H9 (cell line): ENCODE results near the gene SPIRE2. TPM values are rescaled to one million over a fixed set of nuclear protein-coding genes. Genes with fewer than 3 reads are reported as not detected.

Experiments used
- DNase-seq: peaks from one replicate; pipeline ENCODE4 v3.0.0-alpha.2; 2017
- H2AFZ ChIP-seq: one replicate; pipeline ENCODE4 v1.6.1; 2013; ENCODE audit warnings: mild to moderate bottlenecking, low read length, control low read depth, moderate library complexity
- H2AK5ac ChIP-seq: 2 replicates; pipeline ENCODE4 v1.6.1; 2013; ENCODE audit warnings: low read length, control low read depth, mixed read lengths; ENCODE audit not compliant: insufficient read length
- H2BK120ac ChIP-seq: one replicate; pipeline ENCODE4 v1.6.1; 2013; ENCODE audit warnings: low read depth, mild to moderate bottlenecking, low read length, control low read depth, inconsistent platforms; ENCODE audit not compliant: poor library complexity, severe bottlenecking
- H2BK12ac ChIP-seq: 2 replicates; pipeline ENCODE4 v1.6.1; 2013; ENCODE audit warnings: low read length, control low read depth, mixed read lengths, low read depth; ENCODE audit not compliant: insufficient read length
- H2BK15ac ChIP-seq: 2 replicates; pipeline ENCODE4 v1.6.1; 2013; ENCODE audit warnings: low read depth, low read length, control low read depth
- H2BK20ac ChIP-seq: one replicate; pipeline ENCODE4 v1.6.1; 2013; ENCODE audit warnings: low read depth, mild to moderate bottlenecking, low read length, control low read depth, inconsistent platforms; ENCODE audit not compliant: poor library complexity, severe bottlenecking
- H2BK5ac ChIP-seq: 2 replicates; pipeline ENCODE4 v1.6.1; 2013; ENCODE audit warnings: low read length, control low read depth, mixed read lengths; ENCODE audit not compliant: insufficient read length
- H3K14ac ChIP-seq: 2 replicates; pipeline ENCODE4 v1.6.1; 2013; ENCODE audit warnings: low read length, control low read depth; ENCODE audit not compliant: insufficient read depth
- H3K18ac ChIP-seq: 2 replicates; pipeline ENCODE4 v1.6.1; 2013; ENCODE audit warnings: low read depth, mild to moderate bottlenecking, mixed read lengths, low read length, control low read depth; ENCODE audit not compliant: insufficient read length
- H3K23ac ChIP-seq: 2 replicates; pipeline ENCODE4 v1.6.1; 2013; ENCODE audit warnings: low read length, control low read depth, mixed read lengths, low read depth; ENCODE audit not compliant: insufficient read length
- H3K23me2 ChIP-seq: 2 replicates; pipeline ENCODE4 v1.6.1; 2013; ENCODE audit warnings: low read depth, mild to moderate bottlenecking, mixed read lengths, low read length, control low read depth; ENCODE audit not compliant: insufficient read length, poor library complexity, severe bottlenecking
- H3K27ac ChIP-seq: 2 replicates; pipeline ENCODE4 v1.5.1; 2013; ENCODE audit warnings: low read length, control low read depth, mixed read lengths, low read depth; ENCODE audit not compliant: insufficient read length
- H3K27me3 ChIP-seq: 2 replicates; pipeline ENCODE4 v1.6.1; 2013; ENCODE audit warnings: low read length, control low read depth, inconsistent platforms; ENCODE audit not compliant: insufficient read depth
- H3K4ac ChIP-seq: 2 replicates; pipeline ENCODE4 v1.6.1; 2013; ENCODE audit warnings: low read depth, mild to moderate bottlenecking, control low read depth, inconsistent platforms, low read length, moderate library complexity
- H3K4me1 ChIP-seq: 2 replicates; pipeline ENCODE4 v1.6.1; 2013; ENCODE audit warnings: low read length, control low read depth, inconsistent platforms; ENCODE audit not compliant: insufficient read depth
- H3K4me2 ChIP-seq: 2 replicates; pipeline ENCODE4 v1.6.1; 2013; ENCODE audit warnings: low read length, control low read depth, mixed read lengths; ENCODE audit not compliant: insufficient read length, insufficient read depth
- H3K56ac ChIP-seq: 2 replicates; pipeline ENCODE4 v1.6.1; 2013; ENCODE audit warnings: low read depth, mild to moderate bottlenecking, mixed read lengths, low read length, control low read depth; ENCODE audit not compliant: insufficient read length
- H3K79me1 ChIP-seq: 2 replicates; pipeline ENCODE4 v1.6.1; 2013; ENCODE audit warnings: low read depth, mild to moderate bottlenecking, moderate library complexity, low read length, control low read depth, inconsistent platforms; ENCODE audit not compliant: insufficient read depth, poor library complexity, severe bottlenecking
- H3K79me2 ChIP-seq: 2 replicates; pipeline ENCODE4 v1.6.1; 2013; ENCODE audit warnings: low read length, control low read depth, inconsistent platforms; ENCODE audit not compliant: insufficient read depth
- H3K9ac ChIP-seq: 2 replicates; pipeline ENCODE4 v1.6.1; 2013; ENCODE audit warnings: low read length, control low read depth, mixed read lengths; ENCODE audit not compliant: insufficient read length; ENCODE audit errors: extremely low read depth
- H3K9me3 ChIP-seq: one replicate; pipeline ENCODE4 v1.6.1; 2013; ENCODE audit warnings: low read depth, low read length, inconsistent platforms; ENCODE audit not compliant: control insufficient read depth
- H3T11ph ChIP-seq: one replicate; pipeline ENCODE4 v1.6.1; 2013; ENCODE audit warnings: mild to moderate bottlenecking, low read length, control low read depth, inconsistent platforms
- H4K20me1 ChIP-seq: one replicate; pipeline ENCODE4 v1.6.1; 2013; ENCODE audit not compliant: control insufficient read depth, insufficient read length, insufficient read depth
- H4K5ac ChIP-seq: 2 replicates; pipeline ENCODE4 v1.6.1; 2013; ENCODE audit warnings: low read depth, mild to moderate bottlenecking, mixed read lengths, low read length, control low read depth; ENCODE audit not compliant: insufficient read length
- H4K8ac ChIP-seq: replicated peaks from 2 replicates; pipeline ENCODE4 v1.6.1; 2013; ENCODE audit warnings: low read length, control low read depth, mixed read lengths, low read depth; ENCODE audit not compliant: insufficient read length
- H4K91ac ChIP-seq: 2 replicates; pipeline ENCODE4 v1.6.1; 2013; ENCODE audit warnings: low read depth, mild to moderate bottlenecking, moderate library complexity, mixed read lengths, low read length, control low read depth; ENCODE audit not compliant: insufficient read length
- H3K27ac Mint-ChIP-seq, 3 experiments: 2 replicates in 2 of 3; 3 replicates in 1 of 3; pipeline ENCODE4 v1.8.0; 2020 to 2021; ENCODE audit warnings: mixed read lengths in 3 of 3, mild to moderate bottlenecking in 1 of 3, moderate library complexity in 1 of 3
- H3K27me3 Mint-ChIP-seq: 2 replicates; pipeline ENCODE4 v1.8.0; 2021; ENCODE audit warnings: low read depth, mild to moderate bottlenecking, moderate library complexity, mixed read lengths
- H3K36me3 Mint-ChIP-seq, 3 experiments: 2 replicates in 2 of 3; 3 replicates in 1 of 3; pipeline ENCODE4 v1.8.0; 2020 to 2021; ENCODE audit warnings: low read depth in 3 of 3, mixed read lengths in 3 of 3; ENCODE audit not compliant: insufficient read depth in 1 of 3
- H3K4me1 Mint-ChIP-seq, 2 experiments: 2 replicates each; pipeline ENCODE4 v1.8.0; 2020; ENCODE audit warnings: mixed read lengths in 2 of 2
- H3K4me3 Mint-ChIP-seq, 2 experiments: 2 replicates in 1 of 2; 3 replicates in 1 of 2; pipeline ENCODE4 v1.8.0; 2020 to 2021; ENCODE audit warnings: mild to moderate bottlenecking in 2 of 2, mixed read lengths in 2 of 2, moderate library complexity in 1 of 2
- H3K9me3 Mint-ChIP-seq, 2 experiments: 2 replicates in 1 of 2; 3 replicates in 1 of 2; pipeline ENCODE4 v1.8.0; 2020; ENCODE audit warnings: mild to moderate bottlenecking in 2 of 2, mixed read lengths in 2 of 2, moderate library complexity in 1 of 2
- CTCF ChIP-seq: fragments of 200-600 bp; sonication (generic); conservative IDR thresholded peaks from 3 replicates; pipeline ENCODE4 v1.8.0; 2021; ENCODE audit warnings: antibody characterized with exemption, mild to moderate bottlenecking
- WGBS: extraction: QIAGEN DNeasy Blood & Tissue Kit; methylation state at CpG from one replicate; pipeline ENCODE4 v1.1.7; 2013; ENCODE audit warnings: missing lambda C conversion rate, low lambda C conversion rate, mixed read lengths; ENCODE audit not compliant: insufficient read length; ENCODE audit errors: extremely low coverage; 5-methylcytosine and 5-hydroxymethylcytosine counted together
- total RNA-seq: library from RNA; stranded (reverse); gene quantifications from 2 replicates; pipeline ENCODE4 v1.2.1, GENCODE V29; 2021

SPIRE2 gene
- total RNA-seq, 1 experiment from 2014 or later, result 6.9 TPM

- Histone ChIP-seq H2BK12ac (no peak overlapping the region), H3K27me3 (no peaks in the 10 kb centered on the region), H2AFZ (no peak overlapping the region), H3K23ac (no peak overlapping the region), H3K18ac (no peak overlapping the region), H3K14ac (no peak overlapping the region), H4K5ac (no peak overlapping the region), H4K91ac (no peak overlapping the region), H3K4me2 (no peak overlapping the region), H3K79me1 (no peaks in the 10 kb centered on the region), H3K56ac (no peak overlapping the region), H4K20me1 (no peaks in the 10 kb centered on the region), H2BK5ac (no peak overlapping the region), H3K9me3 (no peaks in the 10 kb centered on the region), H3K4ac (no peak overlapping the region), H3K9ac (no peak overlapping the region), H3K23me2 (no peaks in the 10 kb centered on the region), H2BK120ac (no peak overlapping the region), H4K8ac (no peak overlapping the region), H2BK20ac (no peak overlapping the region), H3K27ac (no peak overlapping the region), H2AK5ac (no peak overlapping the region), H3K4me1 (no peaks in the 10 kb centered on the region), H3T11ph (no peak overlapping the region), H3K79me2 (no peaks in the 10 kb centered on the region), H2BK15ac (no peak overlapping the region)
- WGBS, result no CpG with 5 or more reads among the region's 16 CpGs
- TF ChIP-seq CTCF, result no peak
- Mint-ChIP-seq H3K27ac (no peak overlapping the region), H3K4me1 (peaks cover 0 to 3% of the 10 kb centered on the region in 2 experiments; a peak in 2 of 4 replicates), H3K27me3 (no peaks in the 10 kb centered on the region; the same call in 1 of the 2 replicates), H3K36me3 (peaks cover 2 to 7% (median 4%) of the 10 kb centered on the region in 3 experiments; a peak in 5 of 7 replicates), H3K9me3 (no peaks in the 10 kb centered on the region), H3K4me3 (no peak overlapping the region)
- no peak for DNase-seq
Observed at GRCh38 chr16:89859615-89860007, 31.3 kb downstream of the SPIRE2 start.
